ENCODE results near the gene SLC35F1.

Gene SLC35F1

GRCh38 chr6:118285791-118286190 lies 378.7 kb downstream of the SLC35F1 start:
- no peak for DNase-seq

GRCh38 chr6:118288355-118289124 lies 381.5 kb downstream of the SLC35F1 start:
- no peak for DNase-seq

DNA sequence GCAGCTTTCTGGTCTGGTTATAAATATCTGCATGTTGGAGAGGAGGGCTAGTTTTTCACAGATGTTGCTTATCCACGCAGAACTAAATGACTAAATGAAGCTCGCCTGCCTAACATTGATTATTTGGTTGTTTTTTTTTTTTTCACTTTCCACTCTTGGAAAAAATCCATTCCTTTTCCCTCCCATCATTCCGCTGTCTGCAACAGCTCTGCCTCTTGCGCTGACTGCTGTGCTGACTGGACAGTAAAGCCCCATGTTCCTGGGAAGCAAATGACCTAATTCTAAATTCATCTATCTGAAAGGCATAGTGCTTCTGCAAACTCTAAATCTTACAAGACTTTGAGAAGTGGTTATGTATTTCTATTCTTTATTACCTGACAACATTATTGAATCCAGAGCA lies 385.5 kb downstream of the SLC35F1 start:
- no peak for DNase-seq

DNA sequence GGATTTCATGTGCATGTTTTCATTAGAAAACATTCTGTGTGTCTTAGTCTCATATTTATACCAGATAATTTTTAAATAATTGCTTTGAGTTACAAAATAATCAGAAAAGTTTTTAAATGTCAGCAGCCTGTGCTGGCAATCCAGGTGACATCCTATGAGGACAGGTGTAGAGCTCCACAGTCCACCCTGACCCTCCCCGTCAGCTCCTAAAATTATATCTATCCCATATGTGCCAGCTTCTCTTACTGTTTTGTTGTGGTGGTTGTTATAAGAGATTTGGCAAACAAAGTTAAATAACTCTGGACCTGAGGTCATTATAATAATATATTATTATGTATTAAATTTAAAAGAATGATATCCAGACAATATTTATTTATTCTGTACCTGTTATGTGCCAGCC lies 387.8 kb downstream of the SLC35F1 start:
- DNase-seq, result no peak

GRCh38 chr6:118295336-118295735 lies 388.3 kb downstream of the SLC35F1 start:
- no peak for DNase-seq

GRCh38 chr6:118296129-118296901 lies 389.3 kb downstream of the SLC35F1 start:
- DNase-seq, result no peak

GRCh38 chr6:118297821-118298220 lies 390.8 kb downstream of the SLC35F1 start:
- DNase-seq, result no peak

- no peak for DNase-seq
These were observed 391.7 kb downstream of the SLC35F1 start for GRCh38 chr6:118298476-118299427.

DNA sequence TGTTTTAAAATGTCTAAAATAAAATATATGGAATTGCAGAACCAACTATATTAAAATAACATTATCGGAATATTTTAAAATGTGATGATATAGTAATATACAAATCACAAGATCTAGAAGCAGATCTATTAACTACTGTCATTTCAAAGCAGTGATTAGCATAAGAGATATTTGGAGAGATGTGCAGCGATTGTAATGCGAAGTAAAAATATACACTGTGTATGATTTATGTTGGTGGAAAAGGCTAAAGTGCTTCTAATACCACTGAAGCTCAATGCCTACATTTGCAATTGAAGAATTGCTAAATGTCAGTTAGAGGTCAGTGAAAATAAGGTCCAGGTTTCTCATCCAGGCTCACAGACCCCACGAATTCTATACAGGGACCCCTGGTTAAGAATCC lies 392.4 kb downstream of the SLC35F1 start:
- no peak for DNase-seq

- DNase-seq, result no peak
These were observed 397.3 kb downstream of the SLC35F1 start for GRCh38 chr6:118304321-118304720.

DNA sequence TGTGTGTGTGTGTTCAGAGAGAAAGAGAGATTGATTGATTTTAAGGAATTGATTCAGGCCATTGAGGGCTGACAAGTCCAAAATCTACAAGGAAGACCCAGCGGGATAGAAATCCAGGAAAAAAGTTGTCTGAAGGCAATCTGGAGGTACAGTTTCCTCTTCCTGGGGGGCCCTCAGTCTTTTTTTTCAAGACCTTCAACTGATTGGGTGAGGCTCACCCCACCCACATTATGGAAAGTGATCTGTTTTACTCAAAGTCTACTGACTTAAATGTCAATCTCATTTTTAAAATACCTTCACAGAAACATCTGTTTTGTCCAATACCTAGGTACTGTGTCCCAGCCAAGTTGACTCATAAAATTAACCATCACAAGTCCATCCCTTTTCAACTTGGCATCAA lies 398.0 kb downstream of the SLC35F1 start:
- no peak for DNase-seq

GRCh38 chr6:118306392-118307238 lies 399.6 kb downstream of the SLC35F1 start:
- no peak for DNase-seq

GRCh38 chr6:118307581-118307980 lies 400.5 kb downstream of the SLC35F1 start:
- DNase-seq, result no peak

DNA sequence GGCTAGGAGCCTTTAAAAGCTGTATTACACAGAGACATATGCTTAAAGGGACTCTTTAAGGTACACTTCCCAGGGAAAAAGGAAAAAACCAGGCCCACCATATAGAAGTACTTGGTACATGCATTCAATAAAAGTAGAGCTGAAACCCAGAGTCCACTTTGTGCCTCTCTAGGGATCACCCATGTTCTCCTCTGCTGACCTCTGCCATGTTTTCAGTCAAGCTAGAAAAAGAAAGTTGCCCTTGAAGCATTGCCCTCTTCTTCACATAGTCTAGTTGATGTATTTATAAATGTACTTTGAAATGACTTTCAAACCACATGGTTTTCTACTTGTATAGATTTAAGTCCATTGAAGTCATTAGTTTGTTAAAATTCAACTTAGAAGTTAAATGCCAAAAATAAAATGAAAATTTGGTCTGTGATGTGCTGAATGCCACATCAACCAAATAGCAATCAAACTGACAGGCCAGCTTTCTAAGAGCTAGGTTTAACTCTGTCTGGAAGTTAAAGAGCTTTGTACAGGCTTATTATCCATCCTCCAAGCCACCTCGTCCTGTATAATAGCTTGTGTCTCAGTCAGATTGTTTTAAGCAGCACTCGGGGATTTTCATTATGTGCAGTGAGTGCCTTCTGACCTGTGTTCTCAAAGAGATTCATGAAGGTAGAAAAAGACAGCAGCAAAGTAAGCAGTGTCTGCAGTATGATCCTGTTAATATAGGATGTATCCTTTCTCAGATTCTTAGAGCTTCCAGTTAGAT lies 402.5 kb downstream of the SLC35F1 start:
- DNase-seq, result no peak

DNA sequence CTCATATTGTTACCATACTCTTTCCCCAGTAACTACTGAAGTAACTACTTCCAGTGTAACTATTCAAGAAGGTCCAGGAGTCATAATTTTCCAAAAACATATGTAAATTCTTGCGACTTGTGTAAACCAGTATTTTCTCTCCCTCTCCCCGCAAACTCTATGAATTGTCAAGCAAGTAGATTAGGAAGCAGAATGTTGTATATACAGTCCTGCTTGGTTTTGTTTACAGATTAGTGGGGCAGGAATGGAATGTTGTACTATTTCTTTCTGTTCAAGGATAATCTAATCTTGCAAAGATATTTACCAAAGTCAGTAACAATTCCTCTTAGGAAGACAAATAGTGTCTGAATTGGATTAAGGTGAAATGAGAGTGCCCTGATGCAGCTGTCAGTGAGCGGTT lies 406.1 kb downstream of the SLC35F1 start:
- no peak for DNase-seq

DNA sequence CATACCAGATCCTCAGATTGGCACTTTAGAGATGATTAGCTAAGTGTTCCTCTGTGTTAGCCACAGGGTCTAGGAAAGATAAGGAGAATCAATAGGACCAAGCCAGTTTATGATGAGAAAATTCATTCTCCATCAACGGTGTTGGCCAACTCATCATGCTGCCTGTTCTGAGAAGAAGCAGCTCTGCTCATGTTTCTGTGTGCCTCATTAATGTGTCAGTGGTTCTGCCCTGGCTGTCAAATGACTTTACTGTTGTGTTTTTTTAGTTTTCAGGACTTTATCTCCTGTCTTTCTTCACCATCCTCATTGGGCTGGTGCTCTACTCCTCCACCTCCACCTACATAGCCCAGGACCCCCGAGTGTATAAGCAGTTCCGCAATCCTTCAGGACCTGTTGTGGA lies 406.7 kb downstream of the SLC35F1 start:
- DNase-seq, result no peak

GRCh38 chr6:118316796-118317384 lies 409.8 kb downstream of the SLC35F1 start:
- DNase-seq, result no peak

DNA sequence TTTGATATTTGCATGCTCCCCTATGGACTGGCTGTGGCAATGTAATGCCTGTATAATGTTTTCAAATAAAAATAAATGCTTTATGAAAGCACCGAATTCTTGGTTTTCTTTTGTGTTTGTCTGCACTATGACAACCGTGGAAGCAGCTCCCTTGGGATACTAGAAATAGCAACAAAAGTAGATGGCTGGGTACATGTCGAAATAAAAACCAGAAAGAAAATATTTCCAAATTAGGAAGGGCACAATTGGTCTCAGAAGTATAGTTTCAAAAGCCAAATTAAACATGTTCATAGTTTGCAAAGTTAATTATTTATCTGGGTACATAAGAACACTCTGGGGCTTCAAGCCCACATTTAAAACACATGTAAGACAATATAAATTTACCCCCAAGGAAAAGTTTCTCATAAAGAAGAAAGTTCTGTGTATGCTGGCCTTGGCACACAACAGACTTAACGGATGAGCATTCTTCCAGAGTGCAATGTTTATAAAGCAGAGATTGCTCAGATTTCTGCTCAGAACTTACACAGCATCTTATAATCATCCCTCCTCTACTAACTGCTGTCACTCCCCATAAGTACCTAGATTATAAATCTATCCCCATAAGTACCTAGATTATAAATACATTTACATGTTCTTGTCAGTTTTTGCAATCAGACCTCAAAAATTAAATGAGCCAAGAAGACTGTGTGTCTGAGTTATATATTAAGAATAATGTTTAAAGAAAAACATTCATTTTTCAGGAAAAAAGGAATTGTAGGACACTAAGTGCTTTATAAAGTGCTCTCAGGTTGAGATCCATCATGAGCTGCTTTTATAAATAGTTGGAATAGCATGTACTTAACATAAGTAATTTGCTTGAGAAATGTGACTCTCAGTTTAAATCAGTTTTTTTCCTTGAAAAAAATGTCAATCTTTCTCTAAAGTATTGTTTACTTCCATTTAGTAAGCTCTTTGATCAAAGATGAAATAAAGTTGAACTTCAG lies 410.8 kb downstream of the SLC35F1 start:
- DNase-seq, result no peak

DNA sequence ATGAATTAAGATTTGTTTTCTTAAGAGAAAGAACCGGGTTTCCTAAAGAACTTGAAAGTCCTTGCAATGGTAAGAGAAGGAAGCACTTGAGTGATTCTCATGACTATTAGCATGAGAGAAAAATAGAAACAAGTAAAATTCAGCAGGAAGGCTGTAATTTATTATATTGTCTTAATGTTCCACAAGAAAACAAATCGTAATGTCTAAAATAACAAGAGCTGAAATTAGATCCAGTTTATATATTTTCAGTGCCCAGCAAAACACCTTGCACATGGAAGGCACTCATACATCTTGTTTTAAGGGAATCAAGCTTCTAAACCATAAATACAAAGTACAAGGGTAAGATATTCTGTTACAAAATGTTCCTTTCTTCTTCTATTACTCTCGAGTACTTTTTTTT lies 411.6 kb downstream of the SLC35F1 start:
- no peak for DNase-seq

DNA sequence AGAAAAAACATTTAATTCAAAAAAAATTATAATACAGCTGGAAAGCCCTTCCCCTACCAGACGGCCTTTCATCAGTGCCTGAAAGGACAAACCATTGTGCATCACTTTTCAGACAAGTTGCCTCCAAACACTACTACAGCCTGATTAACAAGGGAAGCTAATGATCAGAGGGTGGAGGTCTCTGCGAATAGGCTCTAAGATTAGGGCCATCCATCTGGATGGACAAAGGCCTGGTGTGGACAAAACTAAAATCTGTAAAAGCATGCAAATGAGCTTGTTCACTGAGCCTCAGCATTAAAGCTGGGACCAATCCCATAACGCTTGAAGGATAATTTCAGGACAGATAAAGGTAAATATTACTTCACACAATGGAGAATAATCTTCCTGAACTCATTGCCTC lies 412.4 kb downstream of the SLC35F1 start:
- DNase-seq, result no peak

Data from CD4-positive, alpha-beta T cell treated with Interleukin-15 for 1 hour (primary cell).